Measurements from ENCODE around the gene SEMG2.

DNA sequence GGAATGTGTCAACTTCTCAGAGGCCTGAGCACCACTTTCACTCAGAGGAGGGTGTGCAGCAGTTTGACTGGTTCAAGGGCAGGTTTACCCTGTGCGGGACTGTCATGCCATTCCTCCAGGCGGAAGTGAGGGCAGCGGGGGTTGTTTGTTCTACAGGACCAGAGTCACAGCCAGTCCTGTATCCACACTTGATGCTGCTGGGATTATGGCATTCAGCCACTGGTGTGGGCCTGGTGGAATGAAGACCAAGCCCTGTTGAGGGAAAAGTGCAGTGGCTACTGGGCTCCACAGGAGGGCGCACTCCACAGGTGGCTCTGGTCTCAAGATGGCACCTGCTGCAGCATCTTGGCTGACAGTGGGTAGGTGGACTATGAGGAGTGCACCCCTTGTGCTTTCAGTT, 14.8 kb downstream of the SEMG2 start:
- TF ChIP-seq, protein P1, sequence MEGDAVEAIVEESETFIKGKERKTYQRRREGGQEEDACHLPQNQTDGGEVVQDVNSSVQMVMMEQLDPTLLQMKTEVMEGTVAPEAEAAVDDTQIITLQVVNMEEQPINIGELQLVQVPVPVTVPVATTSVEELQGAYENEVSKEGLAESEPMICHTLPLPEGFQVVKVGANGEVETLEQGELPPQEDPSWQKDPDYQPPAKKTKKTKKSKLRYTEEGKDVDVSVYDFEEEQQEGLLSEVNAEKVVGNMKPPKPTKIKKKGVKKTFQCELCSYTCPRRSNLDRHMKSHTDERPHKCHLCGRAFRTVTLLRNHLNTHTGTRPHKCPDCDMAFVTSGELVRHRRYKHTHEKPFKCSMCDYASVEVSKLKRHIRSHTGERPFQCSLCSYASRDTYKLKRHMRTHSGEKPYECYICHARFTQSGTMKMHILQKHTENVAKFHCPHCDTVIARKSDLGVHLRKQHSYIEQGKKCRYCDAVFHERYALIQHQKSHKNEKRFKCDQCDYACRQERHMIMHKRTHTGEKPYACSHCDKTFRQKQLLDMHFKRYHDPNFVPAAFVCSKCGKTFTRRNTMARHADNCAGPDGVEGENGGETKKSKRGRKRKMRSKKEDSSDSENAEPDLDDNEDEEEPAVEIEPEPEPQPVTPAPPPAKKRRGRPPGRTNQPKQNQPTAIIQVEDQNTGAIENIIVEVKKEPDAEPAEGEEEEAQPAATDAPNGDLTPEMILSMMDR (IDR thresholded peaks at IDR 0.05) = peak; percentile 16 to 40 (median 28)
- TF ChIP-seq POLR2A (IDR thresholded peaks at IDR 0.05) (no peak), POLR2AphosphoS5 (IDR thresholded peaks at IDR 0.05) (no peak), EP300 (IDR thresholded peaks at IDR 0.05; ENCODE audit: low read depth) (no peak)
